Gastroesophageal sphincter (tissue), 4 donors: Measurements from ENCODE around the gene PPEF2. TPM values are rescaled to one million over a fixed set of nuclear protein-coding genes. Genes with fewer than 3 reads are reported as not detected.
A peak's percentile ranks its signal among the peaks of the same experiment; 100 is the strongest.
"Not testable (repeated sequence)": the region's sequence is repeated elsewhere in the genome, so short reads cannot be mapped to it uniquely, and the experiment has no call there.

ENCODE experiments used
- ATAC-seq: fragments of 150-250 bp; one replicate; pipeline ENCODE4 v1.9.1; 2016; ENCODE audit warnings: mild to moderate bottlenecking, moderate library complexity
- H3K27ac ChIP-seq, 4 donors: fragments of 200-600 bp; sonication (generic) in 3 of 4; 1 replicate in 3 of 4; 2 replicates in 1 of 4; pipeline ENCODE4 v1.5.1; 2016 to 2019
- H3K27me3 ChIP-seq: fragments of 200-600 bp; sonication (generic); one replicate; pipeline ENCODE4 v1.5.1; 2019
- H3K36me3 ChIP-seq, 2 donors: fragments of 200-600 bp; sonication (generic); one replicate each; pipeline ENCODE4 v1.5.1; 2019; ENCODE audit warnings: control low read depth in 1 of 2
- H3K4me1 ChIP-seq, 3 donors: fragments of 200-600 bp; sonication (generic); 1 replicate in 2 of 3; 2 replicates in 1 of 3; pipeline ENCODE4 v1.5.1; 2016 to 2019; ENCODE audit warnings: control low read depth in 2 of 3
- H3K4me3 ChIP-seq, 2 donors: fragments of 200-600 bp; sonication (generic); one replicate each; pipeline ENCODE4 v1.5.1; 2019; ENCODE audit warnings: mild to moderate bottlenecking in 1 of 2, moderate library complexity in 1 of 2
- H3K9me3 ChIP-seq, 3 donors: fragments of 200-600 bp; sonication (generic); one replicate each; pipeline ENCODE4 v1.5.1; 2017 to 2019; ENCODE audit warnings: control low read depth in 2 of 3
- CTCF ChIP-seq, 4 experiments: fragments of 200-600 bp in 2 of 4; fragments of 450-650 bp in 2 of 4; sonication (generic) in 1 of 4; IDR thresholded peaks; one replicate each; pipeline ENCODE4 v1.5.1; 2017 to 2019; ENCODE audit warnings: antibody characterized with exemption in 4 of 4, mild to moderate bottlenecking in 2 of 4, moderate library complexity in 2 of 4
- EP300 ChIP-seq: sonication (generic); formaldehyde crosslinking; IDR thresholded peaks from one replicate; pipeline ENCODE4 v1.6.1; 2017; ENCODE audit warnings: antibody characterized with exemption, mild to moderate bottlenecking
- POLR2A ChIP-seq, 2 donors: fragments of 450-650 bp; IDR thresholded peaks; one replicate each; pipeline ENCODE4 v1.6.1; 2017; ENCODE audit warnings: antibody characterized with exemption in 2 of 2, mild to moderate bottlenecking in 2 of 2, moderate library complexity in 1 of 2
- POLR2AphosphoS5 ChIP-seq: sonication (generic); formaldehyde crosslinking; IDR thresholded peaks from one replicate; pipeline ENCODE4 v1.6.1; 2017; ENCODE audit warnings: antibody characterized with exemption
- WGBS, 2 donors: methylation state at CpG; one replicate each; pipeline ENCODE4 v1.1.5; 2018; ENCODE audit warnings: low coverage in 1 of 2; 5-methylcytosine and 5-hydroxymethylcytosine counted together
- total RNA-seq, 4 donors: library from RNA; depleted of rRNA; stranded (reverse); fragments of >200 nt; gene quantifications; one replicate each; pipeline ENCODE4 v1.1.0, GENCODE V29; 2016

The PPEF2 gene
- total RNA-seq, 4 donors from 2014 or later: not detected

GRCh38 chr4:75860606-75861005, 41.6 kb downstream of the PPEF2 start:
- Histone ChIP-seq H3K9me3 (peaks cover 0 to 4% (median 0%) of the 10 kb centered on the region in 3 donors), H3K4me3 (no peak overlapping the region), H3K36me3 (no peaks in the 10 kb centered on the region), H3K4me1 (no peaks in the 10 kb centered on the region), H3K27ac (no peak overlapping the region), H3K27me3 (no peaks in the 10 kb centered on the region)
- no peak for TF ChIP-seq POLR2AphosphoS5
- TF ChIP-seq POLR2A (IDR thresholded peaks at IDR 0.05): no peak
- TF ChIP-seq CTCF (IDR thresholded peaks at IDR 0.05): no peak
- no peak for TF ChIP-seq EP300
- no peak for ATAC-seq
- WGBS, 2 donors: 79% methylated on average over 3 of the region's 5 CpGs; no CpG with 5 or more reads in 1 of the 2 donors

- Histone ChIP-seq H3K36me3 (no peaks in the 10 kb centered on the region), H3K4me1 (no peaks in the 10 kb centered on the region), H3K27me3 (no peaks in the 10 kb centered on the region), H3K4me3 (no peak overlapping the region), H3K27ac (no peak overlapping the region), H3K9me3 (peaks cover 0 to 4% (median 0%) of the 10 kb centered on the region in 3 donors)
- TF ChIP-seq POLR2AphosphoS5 (no peak), EP300 (no peak), CTCF (IDR thresholded peaks at IDR 0.05) (no peak), POLR2A (IDR thresholded peaks at IDR 0.05) (no peak)
- WGBS, 2 donors: 26 to 88% methylated on average over 1 of the region's 1 CpG
- ATAC-seq: no peak
These were observed 43.5 kb downstream of the PPEF2 start for GRCh38 chr4:75858721-75859120.

- H3K4me1 ChIP-seq: peaks cover 0 to 6% (median 0%) of the 10 kb centered on the region in 3 donors
- no peaks in the 10 kb centered on the region for H3K9me3 ChIP-seq
- H3K27me3 ChIP-seq: no peaks in the 10 kb centered on the region
- no peak overlapping the region for H3K27ac ChIP-seq
- ATAC-seq: no peak
- H3K4me3 ChIP-seq: no peak overlapping the region
- no peak for TF ChIP-seq EP300
- no peak for TF ChIP-seq POLR2AphosphoS5
- TF ChIP-seq CTCF (IDR thresholded peaks at IDR 0.05): no peak
- TF ChIP-seq POLR2A (IDR thresholded peaks at IDR 0.05): no peak
- WGBS, 2 donors: 20 to 36% methylated on average over 1 of the region's 6 CpGs
- H3K36me3 ChIP-seq: no peaks in the 10 kb centered on the region
These were observed 52.8 kb downstream of the PPEF2 start for GRCh38 chr4:75849461-75849860.

- WGBS, 2 donors: 80 to 94% methylated on average over 4 of the region's 4 CpGs
- H3K4me1 ChIP-seq: peaks cover 0 to 6% (median 3%) of the 10 kb centered on the region in 3 donors
- no peak for TF ChIP-seq EP300
- TF ChIP-seq CTCF (IDR thresholded peaks at IDR 0.05): no peak
- TF ChIP-seq POLR2AphosphoS5: no peak
- TF ChIP-seq POLR2A (IDR thresholded peaks at IDR 0.05): no peak
- no peak for ATAC-seq
- no peak overlapping the region for H3K4me3 ChIP-seq
- no peaks in the 10 kb centered on the region for H3K27me3 ChIP-seq
- H3K27ac ChIP-seq: no peak overlapping the region
- H3K9me3 ChIP-seq: no peaks in the 10 kb centered on the region
- no peaks in the 10 kb centered on the region for H3K36me3 ChIP-seq
These were observed 53.4 kb downstream of the PPEF2 start for GRCh38 chr4:75848891-75849290.

GRCh38 chr4:75848171-75848760, 54.0 kb downstream of the PPEF2 start:
- H3K4me3 ChIP-seq, H3K36me3 ChIP-seq, H3K4me1 ChIP-seq, H3K9me3 ChIP-seq, H3K27ac ChIP-seq, H3K27me3 ChIP-seq: not testable (repeated sequence)
- TF ChIP-seq CTCF (IDR thresholded peaks at IDR 0.05): peak; percentile 38 to 71 (median 42)
- peak; percentile 65 for ATAC-seq
- 18 to 19% methylated on average over 10 to 14 of the region's 14 CpGs for WGBS, 2 donors
